Measurements from ENCODE around the gene ZNF608.

DNA sequence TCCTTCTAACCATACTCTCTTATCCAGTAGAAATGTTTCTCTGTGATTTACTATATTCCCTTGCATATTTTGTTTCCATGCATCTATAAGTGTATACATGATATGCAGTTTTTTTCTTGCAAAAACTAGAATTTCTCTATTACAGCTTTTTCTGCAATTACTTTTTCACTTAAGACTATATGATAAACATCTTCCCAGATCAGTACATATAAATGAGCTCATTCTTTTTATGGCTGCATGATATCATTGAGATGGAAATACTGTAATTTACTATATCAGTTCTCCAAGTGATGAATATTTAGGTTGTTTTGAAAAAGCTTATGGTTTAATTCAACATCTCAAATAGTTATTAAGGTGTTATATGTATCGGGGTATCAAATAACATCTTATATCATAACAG lies 18.1 kb upstream of the ZNF608 start:
- TF ChIP-seq, protein P1, sequence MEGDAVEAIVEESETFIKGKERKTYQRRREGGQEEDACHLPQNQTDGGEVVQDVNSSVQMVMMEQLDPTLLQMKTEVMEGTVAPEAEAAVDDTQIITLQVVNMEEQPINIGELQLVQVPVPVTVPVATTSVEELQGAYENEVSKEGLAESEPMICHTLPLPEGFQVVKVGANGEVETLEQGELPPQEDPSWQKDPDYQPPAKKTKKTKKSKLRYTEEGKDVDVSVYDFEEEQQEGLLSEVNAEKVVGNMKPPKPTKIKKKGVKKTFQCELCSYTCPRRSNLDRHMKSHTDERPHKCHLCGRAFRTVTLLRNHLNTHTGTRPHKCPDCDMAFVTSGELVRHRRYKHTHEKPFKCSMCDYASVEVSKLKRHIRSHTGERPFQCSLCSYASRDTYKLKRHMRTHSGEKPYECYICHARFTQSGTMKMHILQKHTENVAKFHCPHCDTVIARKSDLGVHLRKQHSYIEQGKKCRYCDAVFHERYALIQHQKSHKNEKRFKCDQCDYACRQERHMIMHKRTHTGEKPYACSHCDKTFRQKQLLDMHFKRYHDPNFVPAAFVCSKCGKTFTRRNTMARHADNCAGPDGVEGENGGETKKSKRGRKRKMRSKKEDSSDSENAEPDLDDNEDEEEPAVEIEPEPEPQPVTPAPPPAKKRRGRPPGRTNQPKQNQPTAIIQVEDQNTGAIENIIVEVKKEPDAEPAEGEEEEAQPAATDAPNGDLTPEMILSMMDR (IDR thresholded peaks at IDR 0.05) = no peak
- TF ChIP-seq EZH2 (IDR thresholded peaks at IDR 0.05) = no peak
- TF ChIP-seq EZH2phosphoT487 (IDR thresholded peaks at IDR 0.05) = no peak

Data from neural progenitor cell (in vitro differentiated cells).